A673 (cell line): ENCODE measurements around the gene PITX1. TPM values are rescaled to one million over a fixed set of nuclear protein-coding genes. Genes with fewer than 3 reads are reported as not detected.

Experiments
- BruUV-seq: library from RNA; stranded (reverse); fragments of 400-500 nt; replicated peaks from 2 replicates; lab custom pipeline; 2021; lab: Mats Ljungman, UMichigan
- CTCF ChIA-PET: fragments of 300-600 bp; sonication (Branson Sonifier 250); formaldehyde crosslinking; loops from one replicate; lab custom pipeline; 2022; ENCODE audit warnings: antibody characterized with exemption; lab: Charles Lee
- POLR2A ChIA-PET: fragments of 300-600 bp; sonication (Branson Sonifier 250); formaldehyde crosslinking; loops from one replicate; lab custom pipeline; 2022; ENCODE audit warnings: antibody characterized with exemption; ENCODE audit not compliant: low non-redundant PET; lab: Charles Lee
- DNase-seq: peaks from one replicate; pipeline ENCODE4 v3.0.0-alpha.2; 2015; ENCODE audit warnings: low spot score
- H3K27ac ChIP-seq: fragments of 200-600 bp; sonication (generic); 2 replicates; pipeline ENCODE4 v1.5.1; 2016; ENCODE audit warnings: mixed run types, low read depth, mild to moderate bottlenecking, mixed read lengths, antibody characterized with exemption, low read length; ENCODE audit not compliant: poor library complexity, severe bottlenecking
- H3K27me3 ChIP-seq: fragments of 200-600 bp; sonication (generic); replicated peaks from 2 replicates; pipeline ENCODE4 v1.6.1; 2017; ENCODE audit warnings: mixed run types, low read depth, mild to moderate bottlenecking, mixed read lengths, antibody characterized with exemption, low read length; ENCODE audit not compliant: insufficient read depth, poor library complexity
- H3K36me3 ChIP-seq: fragments of 200-600 bp; sonication (generic); 2 replicates; pipeline ENCODE4 v1.6.1; 2016; ENCODE audit warnings: mixed run types, mild to moderate bottlenecking, mixed read lengths, antibody characterized with exemption, low read length; ENCODE audit not compliant: insufficient read depth, poor library complexity, severe bottlenecking
- H3K4me1 ChIP-seq: fragments of 200-600 bp; sonication (generic); 2 replicates; pipeline ENCODE4 v1.6.1; 2017; ENCODE audit warnings: mixed run types, mild to moderate bottlenecking, mixed read lengths, antibody characterized with exemption, low read length; ENCODE audit not compliant: insufficient read depth, poor library complexity, severe bottlenecking
- H3K4me3 ChIP-seq: fragments of 200-600 bp; sonication (generic); 2 replicates; pipeline ENCODE4 v1.5.1; 2016; ENCODE audit warnings: low read depth, mixed run types, mild to moderate bottlenecking, mixed read lengths, low read length; ENCODE audit not compliant: poor library complexity, severe bottlenecking
- H3K9me3 ChIP-seq: fragments of 200-600 bp; sonication (generic); 2 replicates; pipeline ENCODE4 v1.6.1; 2016; ENCODE audit warnings: mixed run types, low read depth, mild to moderate bottlenecking, mixed read lengths, antibody characterized with exemption, low read length; ENCODE audit not compliant: poor library complexity, severe bottlenecking
- EZH2 ChIP-seq: fragments of 200-600 bp; sonication (generic); IDR thresholded peaks from 2 replicates; pipeline ENCODE4 v1.6.1; 2017; ENCODE audit warnings: borderline replicate concordance, low read depth, mild to moderate bottlenecking, mixed read lengths, antibody characterized with exemption, low read length; ENCODE audit not compliant: poor library complexity, severe bottlenecking
- intact Hi-C: fragments of 100-400 bp; cut with micrococcal nuclease; formaldehyde crosslinking; loops from one replicate; pipeline ENCODE4 v1.10.0; 2022; ENCODE audit not compliant: unreplicated experiment
- total RNA-seq: library from RNA; stranded (reverse); gene quantifications from 2 replicates; pipeline ENCODE4 v1.2.3, GENCODE V29; 2021
- TF ChIP-seq, protein P1 (sequence below): fragments of 300-800, 200-600 bp; sonication (generic); conservative IDR thresholded peaks from 2 replicates; pipeline ENCODE4 v1.5.1; 2017; ENCODE audit warnings: low read depth, mild to moderate bottlenecking, antibody characterized with exemption, low read length, moderate library complexity, mixed read lengths

PITX1 gene
- total RNA-seq, 1 experiment from 2014 or later = 2.0 TPM

- peak; percentile 23 for DNase-seq
- Histone ChIP-seq H3K36me3 (no peaks in the 10 kb centered on the region), H3K9me3 (no peaks in the 10 kb centered on the region), H3K27me3 (no peaks in the 10 kb centered on the region), H3K4me3 (no peak overlapping the region), H3K27ac (no peak overlapping the region), H3K4me1 (no peaks in the 10 kb centered on the region)
- ChIA-PET CTCF (no interaction called here), POLR2A (no interaction called here)
- BruUV-seq = no TSS peak
- intact Hi-C loops = no loop called here
- TF ChIP-seq, protein P1, sequence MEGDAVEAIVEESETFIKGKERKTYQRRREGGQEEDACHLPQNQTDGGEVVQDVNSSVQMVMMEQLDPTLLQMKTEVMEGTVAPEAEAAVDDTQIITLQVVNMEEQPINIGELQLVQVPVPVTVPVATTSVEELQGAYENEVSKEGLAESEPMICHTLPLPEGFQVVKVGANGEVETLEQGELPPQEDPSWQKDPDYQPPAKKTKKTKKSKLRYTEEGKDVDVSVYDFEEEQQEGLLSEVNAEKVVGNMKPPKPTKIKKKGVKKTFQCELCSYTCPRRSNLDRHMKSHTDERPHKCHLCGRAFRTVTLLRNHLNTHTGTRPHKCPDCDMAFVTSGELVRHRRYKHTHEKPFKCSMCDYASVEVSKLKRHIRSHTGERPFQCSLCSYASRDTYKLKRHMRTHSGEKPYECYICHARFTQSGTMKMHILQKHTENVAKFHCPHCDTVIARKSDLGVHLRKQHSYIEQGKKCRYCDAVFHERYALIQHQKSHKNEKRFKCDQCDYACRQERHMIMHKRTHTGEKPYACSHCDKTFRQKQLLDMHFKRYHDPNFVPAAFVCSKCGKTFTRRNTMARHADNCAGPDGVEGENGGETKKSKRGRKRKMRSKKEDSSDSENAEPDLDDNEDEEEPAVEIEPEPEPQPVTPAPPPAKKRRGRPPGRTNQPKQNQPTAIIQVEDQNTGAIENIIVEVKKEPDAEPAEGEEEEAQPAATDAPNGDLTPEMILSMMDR = no peak
- TF ChIP-seq EZH2 = no peak
Measured at GRCh38 chr5:135069016-135069770, 35.2 kb upstream of the PITX1 start.

GRCh38 chr5:135067587-135067986, 33.6 kb upstream of the PITX1 start:
- intact Hi-C loops = no loop called here
- H3K27me3 ChIP-seq = no peaks in the 10 kb centered on the region
- POLR2A ChIA-PET = no interaction called here
- no peaks in the 10 kb centered on the region for H3K4me1 ChIP-seq
- TF ChIP-seq, protein P1 = no peak
- no peak for TF ChIP-seq EZH2
- CTCF ChIA-PET = no interaction called here
- no peak overlapping the region for H3K27ac ChIP-seq
- no TSS peak for BruUV-seq
- no peak overlapping the region for H3K4me3 ChIP-seq
- no peak for DNase-seq
- no peaks in the 10 kb centered on the region for H3K36me3 ChIP-seq
- H3K9me3 ChIP-seq = no peaks in the 10 kb centered on the region

- ChIA-PET CTCF (no interaction called here), POLR2A (no interaction called here)
- Histone ChIP-seq H3K27ac (no peak overlapping the region), H3K4me3 (no peak overlapping the region), H3K9me3 (no peaks in the 10 kb centered on the region), H3K4me1 (no peaks in the 10 kb centered on the region), H3K27me3 (no peaks in the 10 kb centered on the region), H3K36me3 (no peaks in the 10 kb centered on the region)
- no TSS peak for BruUV-seq
- DNase-seq = no peak
- intact Hi-C loops = no loop called here
- TF ChIP-seq, protein P1 = no peak
- TF ChIP-seq EZH2 = no peak
Measured at GRCh38 chr5:135066781-135067180, 32.8 kb upstream of the PITX1 start.
